HG03095 (cell line): ENCODE measurements around the gene IGF2R.
"Not testable (repeated sequence)": the region's sequence is repeated elsewhere in the genome, so short reads cannot be mapped to it uniquely, and the experiment has no call there.

Source experiments
- ATAC-seq: cut with Tn5 transposase; IDR thresholded peaks from one replicate; pipeline ENCODE4 v1.9.1; 2021; ENCODE audit warnings: moderate library complexity; ENCODE audit not compliant: unreplicated experiment

Gene IGF2R, protein sequence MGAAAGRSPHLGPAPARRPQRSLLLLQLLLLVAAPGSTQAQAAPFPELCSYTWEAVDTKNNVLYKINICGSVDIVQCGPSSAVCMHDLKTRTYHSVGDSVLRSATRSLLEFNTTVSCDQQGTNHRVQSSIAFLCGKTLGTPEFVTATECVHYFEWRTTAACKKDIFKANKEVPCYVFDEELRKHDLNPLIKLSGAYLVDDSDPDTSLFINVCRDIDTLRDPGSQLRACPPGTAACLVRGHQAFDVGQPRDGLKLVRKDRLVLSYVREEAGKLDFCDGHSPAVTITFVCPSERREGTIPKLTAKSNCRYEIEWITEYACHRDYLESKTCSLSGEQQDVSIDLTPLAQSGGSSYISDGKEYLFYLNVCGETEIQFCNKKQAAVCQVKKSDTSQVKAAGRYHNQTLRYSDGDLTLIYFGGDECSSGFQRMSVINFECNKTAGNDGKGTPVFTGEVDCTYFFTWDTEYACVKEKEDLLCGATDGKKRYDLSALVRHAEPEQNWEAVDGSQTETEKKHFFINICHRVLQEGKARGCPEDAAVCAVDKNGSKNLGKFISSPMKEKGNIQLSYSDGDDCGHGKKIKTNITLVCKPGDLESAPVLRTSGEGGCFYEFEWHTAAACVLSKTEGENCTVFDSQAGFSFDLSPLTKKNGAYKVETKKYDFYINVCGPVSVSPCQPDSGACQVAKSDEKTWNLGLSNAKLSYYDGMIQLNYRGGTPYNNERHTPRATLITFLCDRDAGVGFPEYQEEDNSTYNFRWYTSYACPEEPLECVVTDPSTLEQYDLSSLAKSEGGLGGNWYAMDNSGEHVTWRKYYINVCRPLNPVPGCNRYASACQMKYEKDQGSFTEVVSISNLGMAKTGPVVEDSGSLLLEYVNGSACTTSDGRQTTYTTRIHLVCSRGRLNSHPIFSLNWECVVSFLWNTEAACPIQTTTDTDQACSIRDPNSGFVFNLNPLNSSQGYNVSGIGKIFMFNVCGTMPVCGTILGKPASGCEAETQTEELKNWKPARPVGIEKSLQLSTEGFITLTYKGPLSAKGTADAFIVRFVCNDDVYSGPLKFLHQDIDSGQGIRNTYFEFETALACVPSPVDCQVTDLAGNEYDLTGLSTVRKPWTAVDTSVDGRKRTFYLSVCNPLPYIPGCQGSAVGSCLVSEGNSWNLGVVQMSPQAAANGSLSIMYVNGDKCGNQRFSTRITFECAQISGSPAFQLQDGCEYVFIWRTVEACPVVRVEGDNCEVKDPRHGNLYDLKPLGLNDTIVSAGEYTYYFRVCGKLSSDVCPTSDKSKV (N-terminal part only)

GRCh38 chr6:159968295-159969203 lies at the start of gene IGF2R:
Gene IGF2R, plus strand, starts transcription at chr6:159969082. Its CDS starts 165 bp downstream, at chr6:159969247.
- ATAC-seq = peak; percentile 77

DNA sequence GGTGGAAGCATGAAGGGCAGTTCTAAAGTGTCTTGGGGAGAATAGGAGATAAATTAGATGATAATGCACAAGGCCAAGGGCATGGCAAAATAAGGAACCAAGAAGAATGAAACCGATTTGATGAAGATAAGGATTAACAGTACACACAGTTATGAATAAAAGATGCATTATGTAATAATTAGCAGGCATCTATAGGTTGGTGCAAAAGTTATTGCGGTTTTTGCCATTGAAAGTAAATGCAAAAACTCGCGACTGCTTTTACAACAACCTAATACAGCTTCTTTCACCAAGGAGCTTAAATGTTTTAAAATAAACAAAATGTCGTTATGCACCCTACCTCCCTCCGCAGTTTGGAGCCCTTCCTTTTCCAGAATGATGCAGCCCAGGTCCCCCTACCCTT lies 49.1 kb upstream of the IGF2R start:
- no peak for ATAC-seq

- ATAC-seq = not testable (repeated sequence)
Observed at GRCh38 chr6:159924150-159924549, 44.7 kb upstream of the IGF2R start.

GRCh38 chr6:159926542-159927203 lies 42.2 kb upstream of the IGF2R start:
- ATAC-seq = no peak

- peak; percentile 28 for ATAC-seq
Observed at GRCh38 chr6:159929819-159930218, 39.1 kb upstream of the IGF2R start.

GRCh38 chr6:159931112-159931511 lies 37.8 kb upstream of the IGF2R start:
- ATAC-seq = peak; percentile 93

GRCh38 chr6:159931846-159932245 lies 37.0 kb upstream of the IGF2R start:
- ATAC-seq = peak; percentile 19

DNA sequence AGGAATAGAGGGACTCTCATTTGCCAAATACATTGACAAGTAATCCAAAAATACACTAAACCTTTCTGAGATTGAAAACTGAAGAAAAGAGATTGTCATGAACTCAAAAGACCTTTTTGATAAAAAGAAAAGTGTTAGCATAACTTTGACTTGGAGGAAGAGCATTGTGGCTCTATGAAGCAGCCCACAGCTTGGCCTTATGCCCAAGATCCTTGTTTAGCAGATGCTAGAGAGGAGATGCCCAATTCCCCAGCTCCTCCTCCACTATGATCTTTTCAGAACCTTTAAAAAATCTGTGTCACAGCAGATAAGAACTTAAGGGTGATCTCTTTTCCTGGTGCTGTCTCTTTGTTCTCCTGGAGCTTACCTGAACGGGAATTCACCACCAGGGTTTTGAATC lies 35.8 kb upstream of the IGF2R start:
- ATAC-seq = no peak

- ATAC-seq = no peak
Observed at GRCh38 chr6:159934181-159934580, 34.7 kb upstream of the IGF2R start.

DNA sequence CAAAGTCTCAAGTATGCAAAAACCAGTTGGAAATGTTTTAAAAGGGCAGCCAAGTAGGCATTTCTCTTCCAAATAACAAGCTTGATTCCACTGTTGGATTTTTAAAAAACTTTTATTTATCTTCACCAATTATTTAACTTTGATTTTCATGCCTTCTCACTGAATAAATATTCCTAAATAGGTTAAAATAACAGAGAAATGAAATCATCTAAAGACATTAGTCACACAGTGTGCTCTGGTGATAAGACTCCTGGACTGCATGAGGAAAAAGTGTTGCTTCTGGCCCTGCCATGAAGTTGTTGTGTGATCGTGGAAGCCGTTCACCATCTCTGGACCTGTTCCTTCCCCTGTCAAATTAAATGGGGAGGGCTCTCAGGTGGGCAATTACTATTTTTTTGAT lies 33.8 kb upstream of the IGF2R start:
- ATAC-seq = no peak

DNA sequence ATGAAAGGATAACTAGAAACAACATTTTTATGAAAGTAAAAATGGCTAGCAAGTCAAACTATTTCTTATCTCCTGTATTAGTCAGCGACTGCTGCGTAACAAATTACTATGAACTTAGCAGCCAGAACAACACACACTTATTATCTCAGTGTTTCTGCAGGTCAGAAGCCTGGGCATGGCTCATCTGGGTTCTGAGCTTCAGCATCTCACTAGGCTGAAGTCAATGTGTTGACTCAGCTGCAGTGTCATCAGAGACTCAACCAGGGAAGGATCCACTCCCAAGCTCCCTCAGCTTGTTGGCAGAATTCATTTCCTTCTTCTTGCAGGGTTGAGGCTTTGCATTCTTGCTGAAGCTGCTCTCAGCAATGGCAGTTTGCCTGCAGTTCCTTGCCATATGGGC lies 33.2 kb upstream of the IGF2R start:
- ATAC-seq = no peak

DNA sequence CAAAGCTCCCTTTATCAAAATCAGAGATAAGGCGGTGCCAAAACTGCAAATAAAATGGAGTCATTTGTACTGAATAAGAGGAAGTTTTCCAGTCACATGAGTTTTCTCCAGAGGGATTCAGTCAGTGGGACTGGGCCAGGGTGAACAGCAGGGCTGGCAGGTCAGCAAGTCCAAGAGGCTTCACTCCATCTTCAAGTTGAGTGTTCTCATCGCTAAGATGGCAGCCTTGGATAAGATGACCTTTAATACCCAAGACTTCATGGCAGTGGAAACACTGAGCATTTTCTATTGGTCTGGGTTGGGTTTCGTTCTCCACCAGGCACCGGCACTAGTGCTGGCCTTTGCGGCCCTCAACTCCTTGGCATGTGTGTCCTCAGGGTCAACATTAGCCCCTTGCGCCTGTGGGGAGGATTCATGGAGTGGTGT lies 29.3 kb upstream of the IGF2R start:
- no peak for ATAC-seq

GRCh38 chr6:159941286-159942113 lies 27.4 kb upstream of the IGF2R start:
- ATAC-seq = peak; percentile 79

GRCh38 chr6:159943101-159943632 lies 25.7 kb upstream of the IGF2R start:
- no peak for ATAC-seq

GRCh38 chr6:159943968-159944598 lies 24.8 kb upstream of the IGF2R start:
- no peak for ATAC-seq

DNA sequence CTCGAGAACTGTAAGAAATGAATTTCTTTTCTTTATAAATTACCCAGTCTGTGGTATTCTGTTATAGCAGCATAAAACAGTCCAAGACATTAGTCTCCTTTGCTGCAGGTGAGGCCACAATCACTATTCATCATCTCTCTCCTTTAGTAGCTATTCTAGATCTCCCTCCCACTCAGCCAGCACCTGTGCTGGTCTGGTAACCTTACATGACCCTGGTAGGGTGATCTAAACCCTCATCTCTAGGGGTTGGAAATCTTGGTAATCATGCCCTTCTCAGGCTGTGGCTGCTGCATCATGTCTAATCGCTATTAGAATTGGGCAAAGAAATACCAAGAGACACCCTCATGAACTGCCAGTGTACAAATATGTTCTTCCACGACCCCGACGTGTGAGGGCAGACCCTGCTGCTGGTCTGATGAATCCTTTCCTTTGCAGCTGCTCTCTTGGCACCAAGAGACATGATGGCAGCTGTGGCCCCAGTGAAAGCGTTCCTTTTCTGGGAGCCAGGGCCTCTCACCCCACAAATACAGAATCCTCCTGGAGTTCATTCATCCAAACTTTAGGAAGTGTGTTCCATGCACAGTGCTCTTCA lies 23.0 kb upstream of the IGF2R start:
- no peak for ATAC-seq

- ATAC-seq = no peak
Observed at GRCh38 chr6:159946912-159947311, 22.0 kb upstream of the IGF2R start.
